ENCODE data around the gene MAMLD1.

DNA sequence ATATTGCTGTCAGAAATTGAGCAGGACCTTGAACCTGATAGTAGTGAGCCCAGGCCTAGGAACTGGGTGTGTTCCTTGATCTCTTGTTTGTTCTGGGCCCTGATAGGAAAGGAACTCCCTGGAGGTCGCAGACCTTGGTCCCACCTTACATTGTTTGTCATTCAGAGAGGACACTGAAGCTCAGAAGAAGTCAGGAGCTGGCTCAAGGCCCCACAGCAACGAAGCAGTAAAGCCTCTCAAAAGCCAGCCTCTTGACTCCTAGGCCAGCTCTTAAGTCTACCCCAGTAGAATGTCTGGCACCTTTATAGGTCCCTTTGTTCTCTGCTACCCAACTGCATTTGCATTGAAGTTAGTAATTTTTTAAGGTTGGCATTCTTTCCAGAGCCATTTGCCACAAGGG is 46.8 kb downstream of the MAMLD1 start:
- TF ChIP-seq, protein P1, sequence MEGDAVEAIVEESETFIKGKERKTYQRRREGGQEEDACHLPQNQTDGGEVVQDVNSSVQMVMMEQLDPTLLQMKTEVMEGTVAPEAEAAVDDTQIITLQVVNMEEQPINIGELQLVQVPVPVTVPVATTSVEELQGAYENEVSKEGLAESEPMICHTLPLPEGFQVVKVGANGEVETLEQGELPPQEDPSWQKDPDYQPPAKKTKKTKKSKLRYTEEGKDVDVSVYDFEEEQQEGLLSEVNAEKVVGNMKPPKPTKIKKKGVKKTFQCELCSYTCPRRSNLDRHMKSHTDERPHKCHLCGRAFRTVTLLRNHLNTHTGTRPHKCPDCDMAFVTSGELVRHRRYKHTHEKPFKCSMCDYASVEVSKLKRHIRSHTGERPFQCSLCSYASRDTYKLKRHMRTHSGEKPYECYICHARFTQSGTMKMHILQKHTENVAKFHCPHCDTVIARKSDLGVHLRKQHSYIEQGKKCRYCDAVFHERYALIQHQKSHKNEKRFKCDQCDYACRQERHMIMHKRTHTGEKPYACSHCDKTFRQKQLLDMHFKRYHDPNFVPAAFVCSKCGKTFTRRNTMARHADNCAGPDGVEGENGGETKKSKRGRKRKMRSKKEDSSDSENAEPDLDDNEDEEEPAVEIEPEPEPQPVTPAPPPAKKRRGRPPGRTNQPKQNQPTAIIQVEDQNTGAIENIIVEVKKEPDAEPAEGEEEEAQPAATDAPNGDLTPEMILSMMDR (IDR thresholded peaks at IDR 0.05; ENCODE audit: poor library complexity), result no peak
- no peak for TF ChIP-seq EZH2 (IDR thresholded peaks at IDR 0.05; ENCODE audit: borderline replicate concordance)
